GM21390 (cell line): ENCODE data around the gene FBLN1.
"Not testable (repeated sequence)": the region's sequence is repeated elsewhere in the genome, so short reads cannot be mapped to it uniquely, and the experiment has no call there.

Source experiments
- ATAC-seq: cut with Tn5 transposase; IDR thresholded peaks from one replicate; pipeline ENCODE4 v1.9.1; 2021; ENCODE audit not compliant: unreplicated experiment

FBLN1 gene

GRCh38 chr22:45476814-45477213, 25.9 kb upstream of the FBLN1 start:
- ATAC-seq, result no peak

GRCh38 chr22:45477366-45478107, 25.1 kb upstream of the FBLN1 start:
- ATAC-seq, result no peak

DNA sequence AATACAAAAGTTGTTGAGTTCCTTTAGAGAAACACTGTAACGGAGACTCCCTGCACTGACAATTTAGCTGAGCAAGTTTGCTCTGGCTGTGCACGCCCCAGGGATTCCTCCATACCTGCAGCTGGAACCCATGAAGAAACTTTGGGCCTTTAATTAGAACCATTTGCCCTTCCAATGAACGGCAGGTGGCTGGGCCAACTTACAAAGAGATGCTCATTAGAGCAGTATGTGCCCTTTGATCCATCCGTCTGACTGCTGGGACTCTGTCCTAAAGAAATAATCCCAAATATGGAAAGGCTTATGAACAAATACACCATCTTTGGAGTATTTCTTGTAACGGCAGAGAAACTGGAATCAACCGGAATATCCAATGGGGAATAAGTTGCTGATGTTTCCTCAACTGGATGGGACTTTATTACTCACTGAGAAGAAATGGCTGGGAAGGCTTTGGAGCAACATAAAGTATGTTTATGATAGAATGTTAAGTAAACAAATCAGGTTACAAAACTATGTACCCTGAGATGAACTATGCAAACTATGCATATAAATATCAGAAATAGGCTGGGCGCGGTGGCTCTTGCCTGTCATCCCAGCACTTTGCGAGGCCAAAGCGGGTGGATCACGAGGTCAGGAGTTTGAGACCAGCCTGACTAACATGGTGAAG, 24.4 kb upstream of the FBLN1 start:
- no peak for ATAC-seq

GRCh38 chr22:45480717-45481116, 22.0 kb upstream of the FBLN1 start:
- ATAC-seq, result no peak

GRCh38 chr22:45481661-45482060, 21.0 kb upstream of the FBLN1 start:
- ATAC-seq, result no peak

- no peak for ATAC-seq
Observed at GRCh38 chr22:45482169-45482568, 20.5 kb upstream of the FBLN1 start.

GRCh38 chr22:45483319-45483718, 19.4 kb upstream of the FBLN1 start:
- ATAC-seq, result no peak

GRCh38 chr22:45483918-45484499, 18.7 kb upstream of the FBLN1 start:
- ATAC-seq, result no peak

DNA sequence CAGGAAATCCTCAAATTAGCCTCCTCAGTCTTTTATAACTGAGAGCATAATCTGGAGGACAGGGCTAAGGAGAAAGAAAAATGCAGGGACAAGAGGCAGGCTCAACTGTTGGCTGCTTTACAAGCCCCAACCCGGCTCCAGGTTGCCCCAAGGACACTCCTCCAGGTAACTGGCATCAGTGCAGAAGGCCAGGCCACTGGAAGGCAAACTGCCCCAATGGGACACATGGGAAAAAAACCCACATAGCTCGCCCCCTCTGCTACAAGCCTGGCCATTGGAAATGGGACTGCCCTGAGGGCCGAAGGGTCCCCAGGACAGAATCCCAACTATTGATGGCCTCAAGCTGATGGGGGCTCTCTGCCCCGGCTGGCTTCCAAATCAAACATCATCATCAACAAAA, 17.9 kb upstream of the FBLN1 start:
- no peak for ATAC-seq

GRCh38 chr22:45485261-45485660, 17.4 kb upstream of the FBLN1 start:
- ATAC-seq, result no peak

DNA sequence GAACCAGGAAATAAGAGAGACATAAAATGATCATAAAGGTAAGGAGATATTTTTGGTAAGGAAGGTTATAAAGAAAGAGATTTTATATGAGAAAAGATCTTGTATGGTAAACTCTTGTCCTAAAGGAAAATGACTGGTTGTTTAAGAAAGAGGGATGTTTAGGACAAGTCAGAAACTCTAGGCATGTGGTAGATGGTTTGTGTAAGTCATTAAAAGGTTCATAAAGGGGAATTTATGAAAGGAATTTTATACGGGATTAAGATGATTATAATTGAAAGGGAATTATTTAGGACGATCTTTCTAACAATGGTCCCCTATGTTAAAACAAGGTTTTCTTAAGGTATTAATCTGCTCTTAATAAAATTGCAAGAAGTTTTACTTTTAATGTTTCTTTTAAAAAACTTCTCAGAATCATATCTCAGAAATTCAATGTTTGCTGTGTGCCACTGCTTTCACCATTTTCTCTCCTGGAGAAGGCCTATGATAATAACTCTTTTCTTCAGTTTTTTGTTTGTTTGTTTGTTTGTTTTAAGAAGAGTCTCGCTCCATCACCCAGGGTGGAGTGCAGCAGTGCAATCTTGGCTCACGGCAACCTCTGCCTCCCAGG, 13.8 kb upstream of the FBLN1 start:
- ATAC-seq, result no peak

- ATAC-seq, result no peak
Observed at GRCh38 chr22:45490836-45491235, 11.8 kb upstream of the FBLN1 start.

- no peak for ATAC-seq
Observed at GRCh38 chr22:45491841-45492240, 10.8 kb upstream of the FBLN1 start.

GRCh38 chr22:45493286-45493771, 9.4 kb upstream of the FBLN1 start:
- ATAC-seq, result no peak

GRCh38 chr22:45494306-45494705, 8.4 kb upstream of the FBLN1 start:
- ATAC-seq, result not testable (repeated sequence)

- ATAC-seq, result not testable (repeated sequence)
Observed at GRCh38 chr22:45495616-45496015, 7.1 kb upstream of the FBLN1 start.

DNA sequence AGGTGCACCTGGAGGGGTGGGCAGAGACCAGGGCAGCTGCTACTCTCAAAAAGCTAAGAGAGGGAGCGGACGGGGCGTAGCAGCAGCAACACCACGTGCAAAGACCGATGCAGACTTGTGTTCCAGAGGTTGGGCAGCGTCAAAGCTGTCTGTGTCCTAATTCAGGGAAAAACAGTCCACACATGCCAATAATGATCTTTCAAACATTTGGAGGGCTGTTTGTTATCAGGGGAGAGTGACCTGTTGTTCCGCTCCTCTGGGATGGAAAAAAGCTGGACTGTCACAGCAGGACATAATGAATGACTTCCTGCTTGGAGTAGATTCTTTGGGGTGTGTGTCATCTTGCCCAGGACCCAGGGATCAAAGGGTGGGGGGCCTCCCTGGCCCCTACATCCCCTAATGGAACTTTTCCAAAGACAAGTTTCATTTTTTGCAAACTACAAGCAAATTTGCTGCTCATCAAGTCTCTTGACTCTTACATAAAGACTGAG, 6.2 kb upstream of the FBLN1 start:
- ATAC-seq, result no peak

GRCh38 chr22:45497351-45498145, 5.1 kb upstream of the FBLN1 start:
- ATAC-seq, result no peak

GRCh38 chr22:45499746-45500145, 2.9 kb upstream of the FBLN1 start:
- no peak for ATAC-seq

DNA sequence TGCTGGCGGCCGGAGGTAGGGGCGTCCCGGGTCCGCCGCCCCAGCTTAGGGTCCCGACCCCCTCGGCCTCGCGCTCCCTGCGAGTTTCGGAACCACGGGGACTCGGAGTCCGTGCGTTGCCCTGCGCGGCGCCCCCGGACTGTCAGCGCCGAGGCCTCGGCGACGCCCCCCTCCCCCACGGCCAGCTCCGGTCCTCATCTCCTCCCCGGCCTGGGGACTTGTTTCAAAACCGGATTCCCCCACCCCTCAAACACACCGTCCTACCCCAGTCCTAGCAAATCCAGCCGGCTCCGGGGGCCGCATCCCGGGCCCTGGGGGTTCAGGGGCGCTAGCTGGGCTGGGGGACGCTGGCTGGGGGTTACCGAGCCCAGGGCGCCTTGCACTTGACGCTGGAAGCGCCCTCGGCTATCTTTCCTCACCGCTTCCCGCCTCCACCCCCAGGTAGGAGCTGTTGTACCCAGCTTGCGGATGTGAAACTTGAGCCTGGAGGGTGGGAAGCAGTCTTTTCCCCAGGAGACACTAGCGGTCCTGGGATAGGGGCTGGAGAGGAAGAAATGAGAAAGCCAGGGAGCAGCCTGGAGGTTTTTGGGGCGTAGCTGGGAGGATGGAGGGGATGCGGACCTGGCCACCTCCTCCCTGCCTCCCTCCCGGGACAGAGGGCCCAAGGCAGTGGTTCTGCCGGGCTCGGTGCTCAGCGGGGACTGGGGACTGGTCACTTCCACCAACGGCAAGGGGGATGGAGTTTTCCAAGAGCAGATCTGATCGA, 550 bp downstream of the FBLN1 start:
- no peak for ATAC-seq
